Muscle of leg (tissue), 11 donors: ENCODE measurements around the gene LURAP1L. TPM values are rescaled to one million over a fixed set of nuclear protein-coding genes. Genes with fewer than 3 reads are reported as not detected.

Experiments used
- DNase-seq: peaks from one replicate; pipeline ENCODE4 v3.0.0; 2013
- H3K27ac ChIP-seq: one replicate; pipeline ENCODE4 v1.5.1; 2013; ENCODE audit warnings: mild to moderate bottlenecking, low read length, control low read depth
- H3K27me3 ChIP-seq: one replicate; pipeline ENCODE4 v1.6.1; 2013; ENCODE audit warnings: low read length; ENCODE audit not compliant: control insufficient read depth, insufficient read depth
- H3K36me3 ChIP-seq: one replicate; pipeline ENCODE4 v1.6.1; 2013; ENCODE audit warnings: low read length; ENCODE audit not compliant: control insufficient read depth, insufficient read depth
- H3K4me1 ChIP-seq: one replicate; pipeline ENCODE4 v1.6.1; 2013; ENCODE audit warnings: low read length; ENCODE audit not compliant: control insufficient read depth, insufficient read depth
- H3K4me3 ChIP-seq: one replicate; pipeline ENCODE4 v1.5.1; 2013; ENCODE audit warnings: low read length, control low read depth
- H3K9me3 ChIP-seq: replicated peaks from 2 replicates; pipeline ENCODE4 v1.6.1; 2013; ENCODE audit warnings: low read depth, low read length; ENCODE audit not compliant: control insufficient read depth
- whole genome bisulfite sequencing: methylation state at CpG from one replicate; pipeline ENCODE4 v1.1.5; 2013; ENCODE audit warnings: missing lambda C conversion rate; ENCODE audit not compliant: insufficient coverage; 5-methylcytosine and 5-hydroxymethylcytosine counted together
- polyA plus RNA-seq, 8 donors: library from polyadenylated mRNA; unstranded; fragments of 120-200 nt; gene quantifications; one replicate each; pipeline versions ENCODE4 v1.2.1 to v1.2.3, GENCODE V29; 2013; ENCODE audit warnings: inconsistent platforms in 1 of 8, low replicate concordance in 1 of 8; ENCODE audit not compliant: insufficient read length in 8 of 8, insufficient read depth in 1 of 8
- total RNA-seq: library from RNA; stranded (reverse); fragments of 120-200 nt; gene quantifications from one replicate; pipeline ENCODE4 v1.2.4, GENCODE V29; 2013

The LURAP1L gene
- total and polyA plus RNA-seq, 9 donors, result 7.7 to 26.0 (median 12.8) TPM

GRCh38 chr9:12809720-12810119, 34.9 kb downstream of the LURAP1L start:
- DNase-seq, result no peak
- Histone ChIP-seq H3K4me3 (no peak overlapping the region), H3K36me3 (no peaks in the 10 kb centered on the region), H3K4me1 (no peaks in the 10 kb centered on the region), H3K9me3 (no peaks in the 10 kb centered on the region), H3K27me3 (no peaks in the 10 kb centered on the region), H3K27ac (peak overlapping the region; percentile 2)
- 67% methylated on average over 1 of the region's 2 CpGs for WGBS

- WGBS, result 75% methylated on average over 1 of the region's 3 CpGs
- H3K27ac ChIP-seq, result no peak overlapping the region
- H3K9me3 ChIP-seq, result no peaks in the 10 kb centered on the region
Measured at GRCh38 chr9:12811935-12812334, 37.1 kb downstream of the LURAP1L start.

GRCh38 chr9:12812710-12813109, 37.9 kb downstream of the LURAP1L start:
- Histone ChIP-seq H3K27ac (no peak overlapping the region), H3K27me3 (no peaks in the 10 kb centered on the region), H3K36me3 (no peaks in the 10 kb centered on the region), H3K4me3 (no peak overlapping the region), H3K9me3 (no peaks in the 10 kb centered on the region), H3K4me1 (no peaks in the 10 kb centered on the region)
- no peak for DNase-seq
- no CpG with 5 or more reads among the region's 1 CpG for WGBS

More at GRCh38 chr9:12811935-12812334, 37.1 kb downstream of the LURAP1L start:
- no peak overlapping the region for H3K4me3 ChIP-seq
- H3K4me1 ChIP-seq, result no peaks in the 10 kb centered on the region
- no peaks in the 10 kb centered on the region for H3K27me3 ChIP-seq
- no peaks in the 10 kb centered on the region for H3K36me3 ChIP-seq
- no peak for DNase-seq

GRCh38 chr9:12813533-12813932, 38.7 kb downstream of the LURAP1L start:
- H3K27ac ChIP-seq, result peak overlapping the region; percentile 86
- no peaks in the 10 kb centered on the region for H3K27me3 ChIP-seq
- WGBS, result no CpG with 5 or more reads among the region's 1 CpG
- H3K4me1 ChIP-seq, result no peaks in the 10 kb centered on the region
- DNase-seq, result no peak
- H3K4me3 ChIP-seq, result no peak overlapping the region
- no peaks in the 10 kb centered on the region for H3K9me3 ChIP-seq
- H3K36me3 ChIP-seq, result no peaks in the 10 kb centered on the region

GRCh38 chr9:12813960-12814876, 39.4 kb downstream of the LURAP1L start:
- DNase-seq, result peak; percentile 93
- peak overlapping the region; percentile 86 for H3K27ac ChIP-seq
- no peaks in the 10 kb centered on the region for H3K9me3 ChIP-seq
- no peak overlapping the region for H3K4me3 ChIP-seq
- no CpG with 5 or more reads among the region's 6 CpGs for WGBS
- H3K36me3 ChIP-seq, result no peaks in the 10 kb centered on the region
- no peaks in the 10 kb centered on the region for H3K4me1 ChIP-seq
- H3K27me3 ChIP-seq, result no peaks in the 10 kb centered on the region

GRCh38 chr9:12814877-12815237, 40.0 kb downstream of the LURAP1L start:
- no peak for DNase-seq
- Histone ChIP-seq H3K27ac (peak overlapping the region; percentile 86), H3K4me3 (no peak overlapping the region), H3K36me3 (no peaks in the 10 kb centered on the region), H3K27me3 (no peaks in the 10 kb centered on the region), H3K9me3 (no peaks in the 10 kb centered on the region), H3K4me1 (no peaks in the 10 kb centered on the region)

GRCh38 chr9:12815888-12816287, 41.1 kb downstream of the LURAP1L start:
- Histone ChIP-seq H3K27ac (no peak overlapping the region), H3K9me3 (no peaks in the 10 kb centered on the region), H3K4me1 (no peaks in the 10 kb centered on the region), H3K4me3 (no peak overlapping the region), H3K36me3 (no peaks in the 10 kb centered on the region), H3K27me3 (no peaks in the 10 kb centered on the region)
- no peak for DNase-seq
- no CpG with 5 or more reads among the region's 5 CpGs for WGBS

GRCh38 chr9:12816656-12817101, 41.9 kb downstream of the LURAP1L start:
- Histone ChIP-seq H3K4me1 (no peaks in the 10 kb centered on the region), H3K27me3 (no peaks in the 10 kb centered on the region), H3K36me3 (peaks cover 2% of the 10 kb centered on the region), H3K27ac (no peak overlapping the region), H3K9me3 (no peaks in the 10 kb centered on the region), H3K4me3 (no peak overlapping the region)
- no peak for DNase-seq
- no CpG with 5 or more reads among the region's 3 CpGs for WGBS

GRCh38 chr9:12817702-12818101, 42.9 kb downstream of the LURAP1L start:
- no peak for DNase-seq
- H3K4me1 ChIP-seq, result no peaks in the 10 kb centered on the region
- H3K9me3 ChIP-seq, result no peaks in the 10 kb centered on the region
- no peak overlapping the region for H3K27ac ChIP-seq
- H3K36me3 ChIP-seq, result peaks cover 2% of the 10 kb centered on the region
- 74% methylated on average over 4 of the region's 9 CpGs for WGBS
- no peaks in the 10 kb centered on the region for H3K27me3 ChIP-seq
- no peak overlapping the region for H3K4me3 ChIP-seq

- Histone ChIP-seq H3K4me3 (no peak overlapping the region), H3K4me1 (no peaks in the 10 kb centered on the region), H3K27me3 (no peaks in the 10 kb centered on the region), H3K9me3 (no peaks in the 10 kb centered on the region), H3K27ac (peak overlapping the region; percentile 16), H3K36me3 (peaks cover 2% of the 10 kb centered on the region)
- 44% methylated on average over 3 of the region's 3 CpGs for WGBS
- peak; percentile 76 for DNase-seq
Measured at GRCh38 chr9:12818431-12819000, 43.7 kb downstream of the LURAP1L start.
